Glomerular visceral epithelial cell (primary cell): ENCODE data around the gene NOTCH2.

Experiments used
- DNase-seq: peaks from one replicate; pipeline ENCODE4 v3.0.0-alpha.2; 2016; ENCODE audit errors: extremely low spot score

NOTCH2 gene

DNA sequence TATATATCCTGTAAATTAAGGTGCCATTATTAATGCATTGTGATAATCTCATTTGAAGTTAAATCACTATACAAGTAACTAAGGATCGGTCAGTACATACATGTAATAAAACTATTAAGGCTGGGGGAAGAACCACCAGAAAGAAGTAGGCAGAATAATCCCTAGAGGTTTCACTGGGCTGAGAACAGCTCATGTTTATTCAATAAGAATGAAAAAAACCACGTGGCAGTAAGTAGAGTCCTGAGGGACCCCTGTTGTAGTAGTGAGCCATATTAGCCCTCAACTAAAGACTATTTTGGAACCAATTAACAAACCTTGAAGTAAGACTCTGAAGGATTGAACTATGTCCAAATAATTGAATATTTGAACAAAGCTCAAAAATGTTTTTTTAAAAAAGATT, 126.2 kb downstream of the NOTCH2 start:
- no peak for DNase-seq

DNA sequence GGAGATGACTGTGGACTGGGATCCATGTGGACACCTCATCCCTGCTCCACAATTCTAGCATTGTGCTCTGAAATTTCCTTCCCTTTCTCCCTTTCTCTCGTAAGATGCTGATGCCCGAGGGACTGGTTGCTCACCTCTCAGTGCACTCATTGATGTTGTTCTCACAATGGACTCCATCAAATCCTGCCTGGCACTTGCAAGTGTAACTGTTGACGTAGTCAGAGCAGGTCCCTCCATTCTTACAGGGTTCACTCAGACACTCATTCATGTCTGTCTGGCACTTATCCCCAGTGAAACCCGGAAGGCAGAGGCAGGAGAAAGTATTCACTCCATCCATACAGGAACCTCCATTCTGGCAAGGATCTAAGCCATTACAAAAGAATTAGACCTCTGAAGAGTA, 128.1 kb downstream of the NOTCH2 start:
- DNase-seq: no peak

DNA sequence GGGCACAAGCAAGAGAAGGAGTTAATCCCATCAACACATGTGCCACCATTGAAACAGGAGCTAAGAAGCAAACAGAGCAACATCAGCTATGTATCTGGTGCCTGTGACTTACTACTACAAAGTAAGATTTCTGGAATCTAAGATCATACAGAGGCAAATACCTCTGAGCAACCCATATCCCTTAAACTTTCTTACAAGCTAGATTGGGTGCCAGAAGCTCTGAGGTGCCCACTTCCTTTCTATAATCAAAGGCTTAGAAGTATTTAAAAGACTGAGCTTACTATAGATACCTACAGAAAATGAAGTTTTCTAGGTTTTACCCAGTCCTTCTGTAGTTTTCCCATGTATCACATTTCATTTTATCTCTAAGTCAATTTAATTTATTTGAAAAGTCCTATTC, 128.8 kb downstream of the NOTCH2 start:
- DNase-seq: no peak

DNA sequence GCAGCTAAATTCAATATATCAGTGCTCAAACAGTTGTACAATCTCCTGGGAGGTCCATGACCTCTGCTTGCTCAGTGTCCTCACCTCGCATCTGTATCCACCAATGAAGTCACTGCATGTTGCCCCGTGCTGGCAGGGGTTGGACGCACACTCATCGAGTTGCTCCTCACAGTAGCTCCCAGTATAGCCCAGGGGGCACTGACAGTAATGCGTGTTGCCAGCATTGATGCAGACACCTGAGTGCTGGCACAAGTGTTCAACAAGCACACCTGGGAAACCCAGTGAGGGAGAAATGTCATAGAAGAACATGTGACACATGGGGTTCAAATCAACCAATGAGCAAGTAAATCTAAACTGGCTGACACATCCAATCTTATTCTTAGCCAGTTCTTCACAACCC, 132.3 kb downstream of the NOTCH2 start:
- DNase-seq: no peak

DNA sequence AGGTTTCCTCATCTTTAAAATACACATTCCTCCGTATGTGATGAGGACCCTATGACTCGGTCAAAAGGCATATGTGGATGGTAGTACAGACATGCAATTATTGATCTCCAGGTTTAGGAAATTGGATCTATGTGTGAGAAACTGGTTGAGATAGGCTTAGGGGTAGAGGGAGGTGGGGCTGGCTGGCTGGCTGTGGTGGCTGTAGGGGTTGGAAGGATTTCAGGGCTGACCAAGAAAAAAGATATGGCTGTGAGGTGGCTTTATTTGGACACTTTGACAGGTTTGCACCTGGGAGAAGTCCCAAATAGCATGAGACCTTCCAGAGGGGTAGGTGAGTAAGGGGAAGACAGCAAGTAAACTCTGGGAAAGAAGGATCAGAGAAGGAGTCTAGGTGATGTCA, 133.5 kb downstream of the NOTCH2 start:
- no peak for DNase-seq

DNA sequence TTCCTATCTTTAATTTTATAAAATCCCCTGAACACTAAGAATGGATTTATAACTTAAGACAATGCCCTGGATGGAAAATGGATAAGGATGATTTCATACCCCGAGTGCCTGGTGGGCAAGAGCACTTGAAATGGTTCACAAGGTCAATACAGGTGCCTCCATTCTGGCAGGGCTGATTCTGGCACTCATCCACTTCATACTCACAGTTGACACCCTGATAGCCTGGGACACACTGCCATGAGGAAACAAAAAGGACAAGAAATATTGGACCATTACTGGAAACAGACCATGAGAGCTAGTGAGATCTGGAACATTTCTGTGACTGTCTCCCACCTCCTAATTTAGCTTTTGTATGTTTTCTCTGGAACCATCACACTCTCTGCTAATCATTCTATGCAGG, 134.1 kb downstream of the NOTCH2 start:
- DNase-seq: no peak

DNA sequence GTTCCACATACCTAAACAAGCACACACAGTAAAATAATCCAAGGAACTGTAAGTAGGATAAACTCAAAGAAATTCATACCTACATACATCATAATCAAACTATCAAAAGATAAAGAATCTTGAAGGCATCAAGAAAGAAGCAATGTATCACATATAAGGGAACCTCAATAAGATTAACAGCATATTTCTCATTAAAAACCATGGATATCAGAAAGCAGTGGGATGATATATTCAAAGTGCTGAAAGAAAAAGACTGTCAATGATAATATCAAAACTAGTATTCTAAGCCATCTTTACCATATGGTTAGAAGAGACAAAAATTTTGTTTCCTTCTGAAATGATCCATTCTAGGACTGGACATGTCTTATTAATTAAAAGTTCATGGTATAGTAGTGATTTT, 136.1 kb downstream of the NOTCH2 start:
- DNase-seq: no peak

DNA sequence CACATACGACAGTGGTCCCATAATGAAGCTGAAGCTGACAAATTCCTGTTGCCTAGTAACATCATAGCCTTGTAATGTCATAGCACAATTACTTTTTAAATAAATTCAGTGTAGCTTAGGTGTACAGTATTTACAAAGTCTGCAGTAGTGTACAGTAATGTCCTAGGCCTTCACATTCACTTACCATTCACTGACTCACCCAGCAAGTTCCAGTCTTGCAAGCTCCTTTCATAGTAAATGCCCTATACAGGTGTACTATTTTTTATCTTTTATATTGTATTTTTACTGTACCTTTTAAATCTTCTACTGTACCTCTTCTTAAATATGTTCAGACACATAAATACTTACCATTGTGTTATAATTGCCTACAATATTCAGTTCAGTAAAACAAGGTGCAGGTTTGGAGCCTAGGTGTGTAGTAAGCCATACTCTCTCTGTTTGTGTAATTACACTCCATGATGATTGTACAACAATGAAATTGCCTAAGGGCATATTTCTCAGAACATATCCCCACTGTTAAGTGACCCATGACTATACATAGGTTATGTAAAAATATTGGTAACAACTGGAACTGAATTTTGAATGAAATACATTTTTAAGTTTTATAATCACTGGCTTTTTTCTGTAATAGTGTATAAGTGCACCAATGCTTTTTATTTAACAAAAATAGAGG, 139.7 kb downstream of the NOTCH2 start:
- no peak for DNase-seq

DNA sequence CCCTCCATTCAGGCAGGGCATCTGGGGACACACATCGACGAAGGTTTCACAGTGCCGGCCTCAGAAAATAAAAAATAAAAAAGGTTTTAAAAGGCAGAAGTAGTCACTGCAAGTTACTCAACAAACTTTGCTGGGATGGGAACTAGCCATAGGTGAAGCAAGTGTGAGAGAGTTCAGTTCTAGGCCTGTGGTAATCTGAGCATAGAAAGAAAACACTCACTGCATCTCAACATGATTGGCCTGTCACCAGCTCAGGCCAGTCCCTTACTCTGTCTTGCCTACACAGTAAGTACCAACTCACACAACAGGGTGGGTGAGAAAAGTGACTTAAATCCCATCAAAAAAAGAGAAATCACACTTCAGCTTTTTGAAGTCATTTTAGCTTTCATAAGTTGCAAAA, 142.9 kb downstream of the NOTCH2 start:
- DNase-seq: no peak

DNA sequence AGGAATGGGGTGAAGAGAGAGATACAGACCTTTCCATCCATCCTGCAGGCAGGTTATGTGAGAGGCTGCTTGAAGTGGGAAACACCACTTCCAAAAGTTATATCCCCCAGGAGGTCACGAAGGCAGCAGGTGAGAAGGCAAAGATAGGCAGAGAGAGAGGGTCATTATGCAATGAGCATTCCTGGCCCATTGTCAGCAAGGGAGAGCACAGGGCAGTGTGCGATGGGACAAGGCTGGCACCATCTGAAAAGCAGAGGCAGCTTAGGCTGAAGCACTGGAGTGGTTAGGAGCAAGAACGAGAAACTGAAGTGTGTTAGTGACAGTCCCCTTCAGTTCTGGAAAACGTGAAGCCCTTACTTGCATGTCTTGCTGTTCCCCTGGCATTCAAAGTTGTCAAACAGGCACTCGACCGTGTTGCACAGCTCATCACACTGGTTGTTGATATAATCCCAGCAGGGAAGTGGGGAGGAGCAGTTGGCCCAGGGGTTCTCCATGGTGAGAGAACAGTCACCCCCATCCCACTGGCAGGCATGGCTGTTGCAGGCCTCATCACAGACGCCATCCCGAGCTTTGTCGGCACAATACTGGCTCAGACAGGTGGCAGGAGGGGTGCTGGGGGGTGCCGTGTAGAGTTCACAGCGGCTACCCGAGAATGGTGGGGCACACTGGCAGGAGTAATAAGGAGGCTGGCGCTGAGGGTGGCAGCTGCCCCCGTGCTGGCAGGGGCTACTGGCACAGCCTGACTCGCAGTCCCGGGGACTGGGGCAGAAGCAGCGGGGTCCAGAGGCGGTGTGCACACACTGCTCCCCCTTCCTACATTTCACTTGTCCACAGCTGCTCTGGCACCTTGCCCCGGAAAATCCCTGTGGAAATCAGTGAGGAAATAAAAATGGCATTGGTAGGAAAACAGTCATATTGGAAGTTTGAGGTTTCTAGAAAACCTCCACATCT, 144.2 kb downstream of the NOTCH2 start:
- DNase-seq: no peak

DNA sequence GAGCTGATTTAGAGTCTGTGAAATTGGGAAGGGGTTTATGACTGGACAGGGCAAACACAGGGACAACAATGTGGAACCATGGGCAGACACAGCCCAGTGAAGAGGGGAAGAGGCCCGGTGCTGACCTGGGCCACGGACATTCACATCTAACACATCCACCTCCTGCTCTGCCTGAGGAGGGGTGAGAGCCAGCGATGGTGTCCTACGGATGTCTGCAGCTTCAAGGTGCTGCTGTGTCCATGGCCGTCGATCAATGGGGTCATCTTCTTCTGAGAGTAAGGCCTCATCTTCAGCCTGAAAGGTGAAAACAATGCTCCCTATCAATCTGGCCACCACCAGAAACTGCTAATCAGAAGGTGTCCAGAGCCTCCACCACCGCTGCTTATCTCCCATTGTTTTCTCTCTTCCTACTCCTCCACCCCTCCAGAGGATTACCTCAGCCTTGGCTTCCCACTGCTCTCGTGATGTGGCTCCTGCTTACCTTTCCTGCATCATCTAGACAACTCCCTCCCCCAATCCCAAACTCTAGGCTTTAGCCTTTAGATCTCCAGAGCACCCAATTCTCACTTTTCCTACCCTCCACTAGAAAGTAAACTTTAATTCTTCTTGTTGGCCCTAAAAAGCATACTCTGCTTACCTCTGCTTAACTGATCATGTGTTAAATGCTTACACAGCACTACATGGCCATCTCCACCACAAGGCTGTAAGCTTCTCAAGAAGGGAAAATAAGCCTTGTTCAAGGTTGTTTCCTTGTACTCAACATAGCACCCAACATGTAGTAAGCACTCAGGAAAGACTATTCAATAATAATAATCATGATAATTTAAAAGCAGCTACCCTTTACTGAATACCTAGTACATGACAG, 149.1 kb downstream of the NOTCH2 start:
- no peak for DNase-seq

DNA sequence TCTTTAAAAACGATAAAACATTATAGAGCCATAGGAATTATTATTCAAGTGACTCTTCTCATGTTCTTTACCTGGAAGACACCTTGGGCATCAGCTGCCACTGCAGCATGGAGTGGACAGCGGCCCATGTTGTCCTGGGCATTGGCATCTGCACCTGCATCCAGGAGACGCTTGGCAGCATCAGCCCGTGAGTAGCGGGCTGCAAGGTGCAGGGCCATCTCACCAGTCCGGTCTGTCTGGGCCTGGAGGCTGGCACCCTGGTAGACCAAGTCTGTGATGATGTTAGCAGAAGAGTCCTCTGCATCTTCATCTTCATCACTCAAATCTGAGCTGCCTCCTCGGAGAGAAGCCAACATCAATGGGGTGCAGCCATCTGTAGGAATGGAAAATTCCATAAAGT, 150.2 kb downstream of the NOTCH2 start:
- no peak for DNase-seq

DNA sequence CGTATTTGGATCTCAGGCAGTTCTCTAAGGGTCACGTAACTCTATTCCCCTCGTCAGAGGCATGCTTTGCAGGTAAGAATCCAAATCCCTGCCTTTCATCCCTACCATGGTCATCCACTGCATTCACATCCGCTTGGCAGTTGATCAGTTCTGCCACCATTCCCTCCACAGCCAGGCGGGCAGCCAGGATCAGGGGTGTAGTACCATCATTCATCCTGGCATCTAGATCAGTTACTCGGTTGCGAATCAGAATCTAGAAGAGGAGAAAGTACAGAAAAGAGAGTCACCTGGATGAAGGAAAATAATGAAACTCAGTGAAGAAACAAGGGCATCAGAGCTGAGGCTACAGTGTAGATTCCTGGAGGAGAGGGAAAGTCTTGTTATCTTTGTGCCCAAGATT, 151.2 kb downstream of the NOTCH2 start:
- no peak for DNase-seq

DNA sequence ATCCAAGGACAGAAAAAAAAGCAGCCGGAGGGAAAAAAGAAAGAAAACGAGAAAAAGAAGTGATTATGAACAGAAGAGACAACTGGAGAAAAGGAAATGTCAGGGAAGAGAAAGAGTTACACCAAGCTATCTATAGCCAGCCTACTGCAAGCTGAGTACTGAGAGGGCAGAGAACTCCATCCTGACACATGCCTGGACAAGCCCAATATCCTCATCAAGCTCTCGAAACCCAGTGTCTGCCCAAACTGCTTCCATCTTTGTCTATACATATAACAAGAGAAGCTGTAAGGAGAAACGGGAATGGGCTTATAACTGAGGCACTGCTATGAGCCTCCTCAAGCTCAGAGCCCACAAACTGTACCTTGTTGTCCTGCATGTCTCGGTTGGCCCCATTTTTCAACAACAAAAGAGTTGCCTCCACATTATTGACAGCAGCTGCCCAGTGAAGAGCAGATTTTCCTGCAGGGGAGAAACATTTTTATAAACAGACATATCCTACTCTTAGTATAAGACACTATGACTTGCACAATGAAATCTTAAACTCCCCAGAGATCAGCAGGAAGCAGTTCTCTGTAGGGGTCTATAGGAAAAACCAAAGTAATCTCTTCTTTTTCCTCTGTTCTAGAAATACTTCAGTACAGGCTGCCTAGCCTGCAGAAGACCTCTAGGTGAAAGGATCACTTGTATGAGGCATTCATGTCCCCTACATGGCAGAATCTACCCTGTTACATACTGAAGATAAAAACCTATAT, 152.0 kb downstream of the NOTCH2 start:
- DNase-seq: no peak

DNA sequence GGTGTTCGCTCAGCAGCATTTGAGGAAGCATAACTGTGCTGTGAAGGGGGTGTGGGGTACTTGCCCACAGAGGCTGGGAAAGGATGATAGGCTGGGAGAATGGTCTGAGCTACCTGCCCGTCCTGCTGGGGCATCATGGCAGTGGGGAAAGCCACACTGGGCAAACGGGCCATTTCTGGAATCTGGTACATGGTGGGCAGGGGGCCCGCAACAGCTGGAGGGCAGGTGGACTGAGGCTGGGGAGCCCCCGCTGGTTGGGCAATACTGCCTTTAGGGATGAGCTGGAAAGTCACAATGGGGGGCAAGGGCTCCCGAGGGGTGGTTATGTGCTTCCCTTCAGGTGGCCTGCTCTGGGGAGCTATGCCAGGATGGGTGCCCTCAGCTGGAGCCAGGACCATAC, 153.9 kb downstream of the NOTCH2 start:
- DNase-seq: no peak

DNA sequence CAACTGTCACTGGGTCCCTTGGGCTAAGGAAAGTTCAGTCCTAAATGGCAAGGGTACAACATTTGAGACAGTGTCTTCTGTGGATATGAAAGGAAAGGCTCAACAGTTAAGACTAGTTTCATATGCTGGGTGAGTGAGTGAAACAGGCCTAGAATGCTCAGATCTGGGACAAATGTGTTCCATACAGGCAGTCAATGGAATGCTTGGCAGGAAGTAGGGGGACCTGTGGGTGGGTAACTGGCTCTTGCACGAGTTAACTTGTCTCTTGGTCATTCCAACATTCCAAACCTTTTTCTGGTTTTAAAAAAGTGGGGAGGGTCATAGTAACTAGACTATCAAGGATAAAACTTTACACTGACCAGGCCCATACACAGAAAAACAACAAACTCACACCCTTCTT, 155.4 kb downstream of the NOTCH2 start:
- DNase-seq: no peak

DNA sequence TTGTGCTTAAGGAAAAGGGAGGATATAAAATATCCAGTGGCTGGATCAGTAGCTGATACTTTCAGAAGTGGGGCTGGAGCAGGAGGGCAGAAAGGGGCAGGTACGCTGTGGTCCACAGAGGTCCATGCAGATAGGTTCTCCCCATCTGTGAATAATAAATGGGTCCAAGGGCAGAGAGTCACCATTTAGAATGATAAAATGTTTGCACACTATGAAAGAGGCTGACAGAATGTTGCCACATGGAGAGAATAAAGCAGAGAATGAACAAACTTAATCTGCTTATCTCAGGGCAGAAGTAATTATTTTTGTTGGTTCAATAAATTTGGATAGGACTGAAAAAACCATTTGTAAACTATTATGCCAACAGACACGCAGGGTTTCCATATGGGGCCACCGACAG, 156.5 kb downstream of the NOTCH2 start:
- no peak for DNase-seq

DNA sequence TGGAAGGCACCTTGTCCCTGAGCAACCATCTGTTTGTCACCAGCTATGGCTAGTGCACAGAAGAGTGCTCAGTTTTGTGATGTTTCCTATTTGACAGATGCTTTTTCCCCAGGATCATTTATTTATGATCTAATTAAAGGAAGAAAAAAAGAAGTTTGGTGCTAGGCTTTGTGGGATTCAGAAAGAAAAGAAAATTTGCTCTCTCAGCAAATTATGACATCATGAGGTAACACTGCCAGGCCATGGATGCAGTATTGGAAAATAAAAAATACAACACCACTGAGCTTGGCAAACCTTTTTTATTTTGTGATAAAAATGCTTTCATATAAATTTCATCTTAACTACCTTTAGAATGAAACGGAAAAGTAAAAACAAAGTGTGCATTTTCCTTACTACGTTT, 157.7 kb downstream of the NOTCH2 start:
- DNase-seq: no peak

DNA sequence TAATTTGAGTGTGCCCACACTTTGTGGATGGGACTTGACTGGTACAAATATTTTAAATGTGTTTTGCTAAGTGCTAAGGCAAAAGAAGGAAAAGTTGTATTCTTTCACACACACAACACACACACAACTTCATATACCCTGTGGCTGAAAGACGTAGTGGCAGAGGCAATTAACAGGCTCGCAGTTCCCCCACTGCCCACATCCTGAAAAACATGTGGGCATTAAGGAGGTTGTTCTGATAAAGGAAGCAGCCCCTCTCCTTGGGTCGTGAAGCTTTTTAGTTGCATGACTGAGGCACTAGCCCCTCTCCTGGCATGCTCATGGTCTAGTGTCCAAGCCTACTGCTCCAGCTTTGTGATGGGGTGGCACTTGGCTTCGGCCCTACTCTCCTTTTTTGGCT, 158.8 kb downstream of the NOTCH2 start:
- no peak for DNase-seq

DNA sequence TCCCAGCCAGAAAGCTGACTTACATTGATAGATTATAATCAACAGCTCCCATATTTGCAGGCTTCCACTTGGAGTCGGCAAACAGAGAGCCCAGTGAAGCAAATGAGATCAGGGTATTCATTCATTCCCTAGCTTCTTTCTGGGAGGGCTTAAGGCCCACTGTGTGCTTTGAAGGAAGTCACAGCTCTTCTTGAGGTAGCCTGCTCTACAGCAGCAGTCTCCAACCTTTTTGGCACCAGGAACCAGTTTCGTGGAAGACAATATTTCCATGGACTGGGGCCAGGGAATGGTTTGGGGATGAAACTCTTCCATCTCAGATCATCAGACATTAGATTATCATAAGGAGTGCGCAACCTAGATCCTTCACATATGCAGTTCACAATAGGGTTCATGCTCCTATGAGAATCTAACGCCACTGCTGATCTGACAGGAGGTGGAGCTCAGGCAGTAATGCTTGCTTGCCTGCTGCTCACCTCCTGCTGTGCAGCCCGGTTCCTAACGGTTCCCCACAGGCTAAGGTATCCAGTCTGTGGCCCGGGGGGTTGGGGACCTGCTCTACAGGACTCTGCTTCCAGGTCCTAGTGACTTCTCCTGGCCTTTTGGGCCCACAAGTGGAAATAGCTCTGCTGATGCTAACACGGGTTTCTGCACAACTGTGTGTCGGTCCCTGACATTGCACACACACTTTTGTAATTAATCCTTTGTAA, 159.4 kb downstream of the NOTCH2 start:
- no peak for DNase-seq

DNA sequence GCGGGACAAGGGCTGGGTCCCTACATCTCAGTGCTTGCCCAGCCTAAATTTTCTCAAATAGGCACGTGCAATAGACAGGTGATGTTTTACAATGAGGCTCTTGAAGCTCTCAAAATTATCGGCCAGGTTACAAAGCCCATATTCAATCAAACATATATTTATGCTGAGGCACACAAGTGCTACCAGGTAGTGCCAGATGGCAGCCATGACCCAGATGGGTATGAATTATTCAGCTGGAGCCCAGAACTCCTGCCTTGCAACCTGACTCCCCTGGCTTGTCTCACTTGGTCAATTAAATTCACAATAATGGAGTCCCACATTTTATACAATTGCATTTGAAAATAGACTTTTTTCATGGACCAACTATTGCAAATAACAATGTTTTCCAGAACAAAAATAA, 160.8 kb downstream of the NOTCH2 start:
- no peak for DNase-seq
